Uterus (tissue), 4 donors: ENCODE data around the gene MS4A12. TPM values are rescaled to one million over a fixed set of nuclear protein-coding genes. Genes with fewer than 3 reads are reported as not detected.

Experiments used
- DNase-seq, 2 donors: peaks; one replicate each; pipeline ENCODE4 v3.0.0-alpha.2; 2019 to 2020
- H3K27ac ChIP-seq, 2 donors: fragments of 200-600 bp; sonication (generic); 1 replicate in 1 of 2; 2 replicates in 1 of 2; pipeline ENCODE4 v1.5.1; 2016 to 2018
- H3K27me3 ChIP-seq, 2 donors: fragments of 200-600 bp; sonication (generic); one replicate each; pipeline ENCODE4 v1.5.1; 2018 to 2019; ENCODE audit warnings: control low read depth in 1 of 2
- H3K36me3 ChIP-seq, 2 donors: fragments of 200-600 bp; sonication (generic); one replicate each; pipeline ENCODE4 v1.5.1; 2019; ENCODE audit warnings: control low read depth in 1 of 2
- H3K4me1 ChIP-seq, 2 donors: fragments of 200-600 bp; sonication (generic); one replicate each; pipeline ENCODE4 v1.5.1; 2018 to 2019; ENCODE audit warnings: control low read depth in 1 of 2
- H3K4me3 ChIP-seq, 2 donors: fragments of 200-600 bp; sonication (generic); 1 replicate in 1 of 2; 2 replicates in 1 of 2; pipeline ENCODE4 v1.5.1; 2018 to 2019; ENCODE audit warnings: mild to moderate bottlenecking in 1 of 2
- H3K9me3 ChIP-seq, 2 donors: fragments of 200-600 bp; sonication (generic); one replicate each; pipeline ENCODE4 v1.5.1; 2019; ENCODE audit warnings: control low read depth in 1 of 2
- POLR2A ChIP-seq, 2 donors: fragments of 450-650 bp; IDR thresholded peaks; one replicate each; pipeline ENCODE4 v1.6.1; 2016; ENCODE audit warnings: antibody characterized with exemption in 2 of 2, mild to moderate bottlenecking in 1 of 2, moderate library complexity in 1 of 2
- intact Hi-C: fragments of 100-400 bp; cut with DNase I; formaldehyde crosslinking; loops from one replicate; pipeline ENCODE4 v1.15.1; 2023; ENCODE audit warnings: low total_unique reads
- total RNA-seq, 4 donors: library from RNA; depleted of rRNA in 3 of 4; stranded (reverse); fragments of >200 nt in 3 of 4; gene quantifications; one replicate each; pipeline versions ENCODE4 v1.1.0 to v1.2.4, GENCODE V29; 2014 to 2023
- TF ChIP-seq, protein P1 (sequence below), 4 experiments: fragments of 200-600 bp in 2 of 4; fragments of 450-650 bp in 2 of 4; sonication (generic) in 2 of 4; IDR thresholded peaks; one replicate each; pipeline ENCODE4 v1.5.1; 2016 to 2019; ENCODE audit warnings: antibody characterized with exemption in 4 of 4, mild to moderate bottlenecking in 2 of 4, moderate library complexity in 1 of 4
- donor health status: DM: yes; HTN: yes; CAD: no.

MS4A12 gene
- total RNA-seq, 4 donors from 2014 or later: not detected

DNA sequence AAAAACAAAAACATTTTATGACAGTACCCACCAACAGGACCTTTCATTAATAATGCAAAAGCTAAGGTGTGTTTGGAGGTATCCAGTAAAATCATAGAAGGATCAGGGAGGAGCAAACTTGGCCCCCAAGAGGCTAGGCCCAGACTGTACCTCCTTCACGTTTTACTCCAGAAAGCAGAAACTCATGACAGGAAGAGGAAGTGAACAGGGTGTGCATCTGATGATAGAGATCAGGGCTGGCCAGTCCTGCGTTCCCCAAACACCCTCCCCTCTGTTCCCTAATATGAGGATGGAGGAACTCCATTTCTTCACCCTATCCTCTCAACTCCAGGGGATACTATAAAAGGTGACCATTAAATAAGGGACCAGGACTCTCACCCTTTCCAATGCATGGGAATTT is 10.2 kb upstream of the MS4A12 start:
- H3K36me3 ChIP-seq: no peaks in the 10 kb centered on the region
- H3K4me1 ChIP-seq: no peaks in the 10 kb centered on the region
- H3K27me3 ChIP-seq: no peaks in the 10 kb centered on the region
- H3K4me3 ChIP-seq: no peak overlapping the region
- no peaks in the 10 kb centered on the region for H3K9me3 ChIP-seq
- intact Hi-C loops: no loop called here
- no peak for TF ChIP-seq POLR2A (IDR thresholded peaks at IDR 0.05)
- TF ChIP-seq, protein P1, sequence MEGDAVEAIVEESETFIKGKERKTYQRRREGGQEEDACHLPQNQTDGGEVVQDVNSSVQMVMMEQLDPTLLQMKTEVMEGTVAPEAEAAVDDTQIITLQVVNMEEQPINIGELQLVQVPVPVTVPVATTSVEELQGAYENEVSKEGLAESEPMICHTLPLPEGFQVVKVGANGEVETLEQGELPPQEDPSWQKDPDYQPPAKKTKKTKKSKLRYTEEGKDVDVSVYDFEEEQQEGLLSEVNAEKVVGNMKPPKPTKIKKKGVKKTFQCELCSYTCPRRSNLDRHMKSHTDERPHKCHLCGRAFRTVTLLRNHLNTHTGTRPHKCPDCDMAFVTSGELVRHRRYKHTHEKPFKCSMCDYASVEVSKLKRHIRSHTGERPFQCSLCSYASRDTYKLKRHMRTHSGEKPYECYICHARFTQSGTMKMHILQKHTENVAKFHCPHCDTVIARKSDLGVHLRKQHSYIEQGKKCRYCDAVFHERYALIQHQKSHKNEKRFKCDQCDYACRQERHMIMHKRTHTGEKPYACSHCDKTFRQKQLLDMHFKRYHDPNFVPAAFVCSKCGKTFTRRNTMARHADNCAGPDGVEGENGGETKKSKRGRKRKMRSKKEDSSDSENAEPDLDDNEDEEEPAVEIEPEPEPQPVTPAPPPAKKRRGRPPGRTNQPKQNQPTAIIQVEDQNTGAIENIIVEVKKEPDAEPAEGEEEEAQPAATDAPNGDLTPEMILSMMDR (IDR thresholded peaks at IDR 0.05): no peak
- H3K27ac ChIP-seq: no peak overlapping the region
- no peak for DNase-seq

DNA sequence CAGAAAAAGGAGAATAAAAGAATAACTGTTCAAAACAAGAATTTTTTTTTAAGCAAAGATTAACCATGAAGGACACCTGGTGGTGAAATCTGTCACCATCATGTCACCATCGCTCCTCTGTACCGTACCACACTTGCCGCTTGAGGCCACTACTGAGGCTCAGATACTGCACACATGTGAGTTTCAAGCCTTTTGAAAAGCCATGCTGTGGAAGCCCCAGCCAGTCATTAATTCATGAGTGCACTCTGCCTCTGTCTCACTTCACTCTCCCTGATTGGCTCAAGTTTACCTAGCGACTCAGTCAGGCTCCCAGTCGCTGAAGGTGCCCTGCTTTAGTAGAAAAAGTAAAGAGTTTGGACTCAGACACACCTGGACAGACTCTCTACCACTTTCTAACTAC is 6.6 kb upstream of the MS4A12 start:
- TF ChIP-seq, protein P1 (IDR thresholded peaks at IDR 0.05): no peak
- TF ChIP-seq POLR2A (IDR thresholded peaks at IDR 0.05): no peak
- intact Hi-C loops: no loop called here
- Histone ChIP-seq H3K27me3 (no peaks in the 10 kb centered on the region), H3K4me1 (no peaks in the 10 kb centered on the region), H3K4me3 (no peak overlapping the region), H3K9me3 (no peaks in the 10 kb centered on the region), H3K27ac (no peak overlapping the region), H3K36me3 (no peaks in the 10 kb centered on the region)
- no peak for DNase-seq

DNA sequence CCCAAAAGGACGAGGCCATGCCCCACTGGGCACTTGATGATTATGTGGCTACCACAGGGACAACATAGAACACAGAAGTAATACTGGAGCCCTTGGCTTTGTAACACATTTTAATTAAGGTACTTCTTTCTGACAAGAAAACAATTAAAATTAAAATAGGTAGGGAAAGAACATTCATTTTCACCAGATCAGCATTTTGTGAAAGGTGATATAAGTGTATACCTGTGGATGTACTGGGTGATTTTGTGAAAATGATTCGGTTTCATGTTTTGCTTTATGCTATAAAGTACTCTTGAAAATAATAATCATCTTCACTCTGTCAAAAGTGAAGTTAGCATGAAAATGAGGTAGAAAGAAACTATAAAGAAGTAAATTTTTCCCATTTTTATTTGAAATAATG is 876 bp downstream of the MS4A12 start:
- Histone ChIP-seq H3K9me3 (no peaks in the 10 kb centered on the region), H3K27me3 (no peaks in the 10 kb centered on the region), H3K4me1 (no peaks in the 10 kb centered on the region), H3K27ac (no peak overlapping the region), H3K4me3 (no peak overlapping the region), H3K36me3 (no peaks in the 10 kb centered on the region)
- intact Hi-C loops: no loop called here
- DNase-seq: no peak
- TF ChIP-seq, protein P1 (IDR thresholded peaks at IDR 0.05): no peak
- no peak for TF ChIP-seq POLR2A (IDR thresholded peaks at IDR 0.05)

DNA sequence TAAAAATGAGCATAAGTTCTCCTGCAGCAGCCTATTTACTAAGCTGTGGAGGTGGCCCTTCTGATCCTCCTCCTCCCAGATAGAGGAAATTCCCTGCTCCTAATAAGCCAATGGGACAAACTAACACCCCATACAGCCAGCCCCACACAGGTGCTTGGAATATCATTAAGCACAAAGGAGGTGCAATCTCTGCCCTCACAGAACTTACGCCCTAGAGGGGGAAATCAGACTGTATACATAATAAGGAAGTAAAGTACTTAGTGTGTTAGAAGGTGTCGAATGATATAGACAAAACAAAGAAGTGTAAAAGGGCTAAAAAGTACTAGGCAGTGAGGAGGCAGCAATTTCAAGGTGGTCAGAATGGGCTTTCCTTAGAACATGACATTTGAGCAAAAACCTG is 5.8 kb downstream of the MS4A12 start:
- no peaks in the 10 kb centered on the region for H3K4me1 ChIP-seq
- no peaks in the 10 kb centered on the region for H3K27me3 ChIP-seq
- no peak for DNase-seq
- H3K27ac ChIP-seq: no peak overlapping the region
- intact Hi-C loops: no loop called here
- TF ChIP-seq, protein P1 (IDR thresholded peaks at IDR 0.05): no peak
- no peak for TF ChIP-seq POLR2A (IDR thresholded peaks at IDR 0.05)
- H3K9me3 ChIP-seq: no peaks in the 10 kb centered on the region
- H3K36me3 ChIP-seq: no peaks in the 10 kb centered on the region
- no peak overlapping the region for H3K4me3 ChIP-seq

DNA sequence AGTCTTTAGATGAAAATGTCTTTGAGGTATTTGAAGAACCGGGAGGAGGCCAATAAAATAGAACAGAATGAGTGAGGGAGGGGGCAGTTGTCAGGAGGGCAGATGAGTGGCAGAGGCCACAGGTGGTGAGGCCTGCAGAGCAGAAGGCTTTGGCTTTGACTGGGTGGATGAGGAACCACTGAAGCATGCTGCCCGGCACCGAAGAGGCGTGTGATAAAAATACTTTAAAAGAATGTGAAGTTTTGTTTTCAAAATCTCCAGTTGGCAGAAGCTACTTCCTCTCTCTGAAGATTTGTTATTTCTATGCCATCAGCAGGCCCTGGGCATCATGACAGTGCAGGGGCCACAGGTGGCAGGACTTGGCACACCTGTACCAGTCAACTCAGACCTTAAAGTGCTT is 6.3 kb downstream of the MS4A12 start:
- TF ChIP-seq POLR2A (IDR thresholded peaks at IDR 0.05): no peak
- TF ChIP-seq, protein P1 (IDR thresholded peaks at IDR 0.05): no peak
- no peak for DNase-seq
- H3K27me3 ChIP-seq: no peaks in the 10 kb centered on the region
- H3K4me3 ChIP-seq: no peak overlapping the region
- no peak overlapping the region for H3K27ac ChIP-seq
- no peaks in the 10 kb centered on the region for H3K36me3 ChIP-seq
- H3K4me1 ChIP-seq: no peaks in the 10 kb centered on the region
- intact Hi-C loops: no loop called here
- H3K9me3 ChIP-seq: no peaks in the 10 kb centered on the region
